Activated T-cell treated with anti-CD3 and anti-CD28 coated beads, Interleukin-2, amount 50 U/mL, for 72 hours (primary cell): ENCODE data around the gene HOXD3. TPM values are rescaled to one million over a fixed set of nuclear protein-coding genes. Genes with fewer than 3 reads are reported as not detected.

ENCODE experiments used
- ATAC-seq, 2 donors: fragments of 150-1000 bp; cut with Tn5 transposase; replicated peaks in 1 of 2; 2 replicates each; pipeline ENCODE4 v1.10.0; 2021; ENCODE audit warnings: moderate library complexity in 2 of 2, mild to moderate bottlenecking in 1 of 2
- DNase-seq, 2 donors: peaks; one replicate each; pipeline ENCODE4 v3.0.0; 2021 to 2022; ENCODE audit warnings: mixed read lengths in 1 of 2
- H3K27ac Mint-ChIP-seq: one replicate; pipeline ENCODE4 v1.8.0; 2022; ENCODE audit warnings: mild to moderate bottlenecking, moderate library complexity, mixed read lengths
- H3K27me3 Mint-ChIP-seq: one replicate; pipeline ENCODE4 v1.8.0; 2022; ENCODE audit warnings: low read depth, mixed read lengths
- H3K36me3 Mint-ChIP-seq, 2 donors: one replicate each; pipeline ENCODE4 v1.8.0; 2022; ENCODE audit warnings: mixed read lengths in 2 of 2, mild to moderate bottlenecking in 1 of 2; ENCODE audit not compliant: insufficient read depth in 2 of 2
- H3K4me1 Mint-ChIP-seq: one replicate; pipeline ENCODE4 v1.8.0; 2022; ENCODE audit warnings: low read depth, mixed read lengths
- H3K4me3 Mint-ChIP-seq, 2 donors: one replicate each; pipeline ENCODE4 v1.8.0; 2022; ENCODE audit warnings: mild to moderate bottlenecking in 2 of 2, mixed read lengths in 2 of 2, moderate library complexity in 2 of 2
- H3K9me3 Mint-ChIP-seq, 2 donors: one replicate each; pipeline ENCODE4 v1.8.0; 2022; ENCODE audit warnings: mixed read lengths in 2 of 2
- total RNA-seq, 2 donors: library from RNA; stranded (reverse); gene quantifications; one replicate each; pipeline ENCODE4 v1.2.3, GENCODE V29; 2022

HOXD3 gene
- total RNA-seq, 2 donors from 2014 or later: not detected

DNA sequence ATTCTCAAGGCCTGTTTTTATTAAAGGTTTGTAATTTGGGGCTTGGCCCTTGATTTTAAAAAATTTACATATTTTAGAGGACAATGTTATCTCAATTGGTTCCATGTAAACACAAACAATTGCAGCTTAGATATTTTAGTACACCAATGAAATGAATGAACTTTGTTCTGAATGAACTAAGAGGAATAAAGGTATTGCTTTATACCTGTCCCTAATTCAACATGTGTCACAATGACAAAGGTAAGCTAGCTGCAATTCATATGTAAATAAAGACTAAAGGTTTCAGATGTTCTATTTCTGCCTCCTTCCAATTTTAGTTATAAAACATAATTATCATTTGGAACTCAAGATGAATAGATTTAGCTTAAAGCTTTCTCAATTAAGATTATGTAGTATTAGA is 42.8 kb downstream of the HOXD3 start:
- Mint-ChIP-seq H3K27me3 (peaks cover 38% of the 10 kb centered on the region), H3K4me3 (no peak overlapping the region), H3K27ac (no peak overlapping the region), H3K4me1 (no peaks in the 10 kb centered on the region), H3K9me3 (peaks cover 0 to 2% of the 10 kb centered on the region in 2 donors), H3K36me3 (no peaks in the 10 kb centered on the region)
- no peak for DNase-seq
- ATAC-seq: no peak

DNA sequence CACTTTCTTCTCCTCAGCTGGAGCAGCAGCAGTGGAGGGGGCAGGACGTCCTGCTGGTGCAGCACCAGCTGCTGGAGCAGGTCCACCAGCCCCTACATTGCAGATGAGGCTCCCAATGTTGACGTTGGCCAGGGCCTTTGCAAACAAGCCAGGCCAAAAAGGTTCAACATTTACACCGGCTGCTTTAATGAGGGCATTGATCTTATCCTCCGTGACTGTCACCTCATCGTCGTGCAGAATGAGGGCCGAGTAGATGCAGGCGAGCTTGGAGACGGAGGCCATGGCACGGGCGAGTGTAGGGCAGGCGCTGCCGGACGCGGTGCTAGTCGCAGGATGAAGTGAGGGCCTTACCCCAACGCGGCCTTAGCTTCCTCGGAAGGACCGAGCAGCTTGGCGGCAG is 43.9 kb downstream of the HOXD3 start:
- DNase-seq (no peak), ATAC-seq (no peak)
- peaks cover 35% of the 10 kb centered on the region for H3K27me3 Mint-ChIP-seq
- H3K4me1 Mint-ChIP-seq: no peaks in the 10 kb centered on the region
- no peak overlapping the region for H3K27ac Mint-ChIP-seq
- no peaks in the 10 kb centered on the region for H3K36me3 Mint-ChIP-seq
- H3K9me3 Mint-ChIP-seq: peaks cover 0 to 2% of the 10 kb centered on the region in 2 donors
- H3K4me3 Mint-ChIP-seq: no peak overlapping the region

DNA sequence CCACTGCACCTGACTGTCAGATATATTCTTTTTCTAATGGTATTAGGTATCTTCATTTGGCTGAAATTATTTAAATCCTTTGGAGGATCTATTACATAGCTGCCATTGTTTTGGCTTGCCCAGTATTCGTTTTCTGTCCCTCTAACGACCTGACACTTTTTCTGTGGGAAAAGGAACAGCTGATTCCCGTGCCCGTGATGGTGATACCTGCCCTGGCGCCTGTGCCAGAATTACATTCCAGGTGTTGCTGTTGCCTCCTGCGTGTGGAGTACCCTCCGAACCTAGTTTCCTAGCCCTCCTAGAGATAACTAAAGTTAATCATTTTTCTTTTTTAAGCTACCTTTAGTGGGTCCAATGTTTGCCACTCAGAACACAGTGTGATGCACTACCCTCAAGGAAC is 45.4 kb downstream of the HOXD3 start:
- no peaks in the 10 kb centered on the region for H3K4me1 Mint-ChIP-seq
- no peak overlapping the region for H3K4me3 Mint-ChIP-seq
- H3K27ac Mint-ChIP-seq: no peak overlapping the region
- no peaks in the 10 kb centered on the region for H3K36me3 Mint-ChIP-seq
- DNase-seq: no peak
- peaks cover 24% of the 10 kb centered on the region for H3K27me3 Mint-ChIP-seq
- ATAC-seq: no peak
- peaks cover 0 to 2% of the 10 kb centered on the region in 2 donors for H3K9me3 Mint-ChIP-seq

DNA sequence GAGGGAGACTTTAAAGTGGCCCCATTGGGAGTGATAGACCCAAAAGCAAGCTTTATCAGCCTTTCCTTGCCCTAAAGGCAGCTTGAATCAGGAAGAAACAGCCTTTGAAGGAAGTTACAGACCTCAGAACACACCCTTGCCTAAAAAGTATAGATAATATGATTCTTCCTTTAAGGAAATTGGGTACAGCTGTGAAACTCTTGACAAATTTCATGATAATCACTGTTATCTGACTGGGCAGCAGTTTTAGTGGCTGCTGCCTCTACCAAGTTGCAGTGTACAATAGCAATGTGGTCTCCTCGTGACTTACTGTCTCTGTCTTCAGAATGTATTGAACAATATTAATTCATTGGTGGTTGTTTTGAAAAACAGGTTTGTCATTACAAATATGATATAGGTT is 48.0 kb downstream of the HOXD3 start:
- DNase-seq (no peak), ATAC-seq (no peak)
- Mint-ChIP-seq H3K4me3 (no peak overlapping the region), H3K4me1 (no peaks in the 10 kb centered on the region), H3K27me3 (peaks cover 24% of the 10 kb centered on the region), H3K36me3 (no peaks in the 10 kb centered on the region), H3K27ac (no peak overlapping the region), H3K9me3 (peaks cover 0 to 2% of the 10 kb centered on the region in 2 donors)

DNA sequence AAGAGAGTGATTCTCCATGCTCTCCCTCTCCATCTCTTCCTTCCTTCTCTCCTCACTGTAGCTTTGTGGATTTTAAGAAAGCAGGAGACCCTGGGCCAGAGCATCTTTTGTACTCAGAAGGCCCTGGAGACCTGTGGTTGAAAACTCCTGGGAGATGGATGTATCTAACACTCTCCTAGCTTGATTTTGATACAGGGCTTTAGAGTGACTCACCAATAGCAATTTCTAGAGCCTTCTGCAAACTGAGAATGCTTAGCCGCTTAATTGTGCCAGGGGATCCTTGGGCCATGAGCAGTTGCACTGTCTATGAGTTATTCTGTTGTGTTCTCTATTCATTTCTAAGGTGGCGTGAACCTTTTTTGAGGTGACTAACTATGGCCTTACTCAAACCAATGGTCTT is 49.0 kb downstream of the HOXD3 start:
- H3K9me3 Mint-ChIP-seq: peaks cover 0 to 2% of the 10 kb centered on the region in 2 donors
- H3K4me3 Mint-ChIP-seq: no peak overlapping the region
- ATAC-seq (no peak), DNase-seq (no peak)
- no peaks in the 10 kb centered on the region for H3K36me3 Mint-ChIP-seq
- H3K27ac Mint-ChIP-seq: no peak overlapping the region
- peaks cover 33% of the 10 kb centered on the region for H3K27me3 Mint-ChIP-seq
- no peaks in the 10 kb centered on the region for H3K4me1 Mint-ChIP-seq

DNA sequence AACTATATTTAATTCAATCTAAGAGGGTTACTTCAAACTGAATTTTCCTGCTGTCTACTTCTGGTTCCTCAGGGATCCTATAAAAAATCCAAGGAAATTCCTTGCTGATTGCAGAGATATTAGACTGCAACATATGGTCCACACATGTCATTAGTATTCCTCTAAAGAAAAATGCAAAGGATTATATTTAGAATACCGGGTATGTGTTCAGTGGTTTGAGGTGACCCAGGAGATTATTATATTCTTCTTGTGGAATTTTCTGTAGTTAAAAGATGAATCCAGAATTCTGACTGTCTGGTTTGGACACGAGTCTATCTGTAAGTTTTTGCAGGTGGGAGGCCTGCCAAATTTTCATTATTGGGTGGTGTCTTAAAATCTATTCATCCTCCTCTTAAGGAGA is 49.6 kb downstream of the HOXD3 start:
- Mint-ChIP-seq H3K9me3 (peaks cover 0 to 2% of the 10 kb centered on the region in 2 donors), H3K4me1 (no peaks in the 10 kb centered on the region), H3K27ac (no peak overlapping the region), H3K27me3 (peaks cover 37% of the 10 kb centered on the region), H3K4me3 (no peak overlapping the region), H3K36me3 (no peaks in the 10 kb centered on the region)
- DNase-seq: no peak
- no peak for ATAC-seq

DNA sequence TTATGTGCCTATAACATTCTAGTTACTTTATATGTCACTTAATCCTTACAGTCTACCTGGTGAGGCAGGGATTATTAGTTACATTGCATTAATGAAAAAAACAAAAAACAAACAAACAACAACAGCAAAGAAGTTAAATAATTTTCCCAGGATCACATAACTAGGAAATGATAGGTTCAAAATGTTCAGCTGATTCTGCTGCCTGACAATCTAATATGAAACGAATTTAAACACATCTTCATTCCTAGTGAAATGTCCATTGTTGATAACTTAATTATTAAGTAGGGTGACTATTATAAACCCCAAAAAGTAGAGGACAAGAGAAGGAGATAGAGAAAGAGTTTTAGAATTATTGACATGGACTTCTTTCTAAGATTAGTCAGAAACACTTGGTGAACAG is 54.0 kb downstream of the HOXD3 start:
- no peak overlapping the region for H3K4me3 Mint-ChIP-seq
- no peaks in the 10 kb centered on the region for H3K4me1 Mint-ChIP-seq
- no peaks in the 10 kb centered on the region for H3K9me3 Mint-ChIP-seq
- no peak overlapping the region for H3K27ac Mint-ChIP-seq
- H3K36me3 Mint-ChIP-seq: no peaks in the 10 kb centered on the region
- ATAC-seq: no peak
- no peak for DNase-seq
- peaks cover 24% of the 10 kb centered on the region for H3K27me3 Mint-ChIP-seq

DNA sequence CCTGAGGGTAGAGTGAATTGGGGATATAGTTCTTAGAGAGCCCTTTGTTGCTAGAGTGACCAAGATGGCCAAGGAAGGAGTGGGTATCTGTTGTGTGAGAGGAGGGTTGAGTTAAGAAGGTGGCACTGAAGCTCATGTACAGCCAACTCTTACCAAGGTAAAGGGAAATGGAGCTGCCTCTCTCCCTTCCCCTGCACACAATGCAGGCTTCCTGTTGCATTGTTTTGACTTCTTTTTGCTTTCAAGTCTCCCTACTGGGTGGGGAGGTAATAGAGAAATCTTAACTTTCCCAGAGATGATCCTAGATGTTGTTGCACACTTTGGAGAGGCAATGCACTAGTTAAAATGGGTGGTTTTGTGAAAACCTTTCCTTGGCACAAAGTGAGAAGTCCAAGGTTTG is 55.2 kb downstream of the HOXD3 start:
- ATAC-seq (no peak), DNase-seq (no peak)
- H3K36me3 Mint-ChIP-seq: no peaks in the 10 kb centered on the region
- H3K4me1 Mint-ChIP-seq: no peaks in the 10 kb centered on the region
- peaks cover 24% of the 10 kb centered on the region for H3K27me3 Mint-ChIP-seq
- no peaks in the 10 kb centered on the region for H3K9me3 Mint-ChIP-seq
- H3K4me3 Mint-ChIP-seq: no peak overlapping the region
- H3K27ac Mint-ChIP-seq: no peak overlapping the region

DNA sequence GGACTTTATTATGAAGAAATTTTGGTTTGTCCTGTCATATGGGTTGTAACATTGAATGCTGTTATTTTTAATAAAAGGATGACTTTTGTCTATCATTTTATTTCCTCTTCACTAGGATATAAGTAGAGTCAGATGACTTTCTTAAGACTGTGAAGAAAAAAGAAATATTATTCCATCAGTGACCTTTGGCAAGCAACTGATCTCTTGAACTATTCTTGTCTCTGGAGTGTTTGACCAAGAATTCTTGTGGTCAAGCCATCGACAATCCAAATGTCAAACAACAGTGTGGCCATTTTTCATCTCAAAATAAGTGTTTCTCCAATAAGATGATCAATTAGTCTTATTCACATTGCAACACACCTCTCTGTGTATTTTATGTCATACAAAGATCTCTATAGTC is 56.3 kb downstream of the HOXD3 start:
- no peaks in the 10 kb centered on the region for H3K4me1 Mint-ChIP-seq
- DNase-seq (no peak), ATAC-seq (no peak)
- H3K27me3 Mint-ChIP-seq: peaks cover 24% of the 10 kb centered on the region
- no peaks in the 10 kb centered on the region for H3K36me3 Mint-ChIP-seq
- H3K4me3 Mint-ChIP-seq: no peak overlapping the region
- no peaks in the 10 kb centered on the region for H3K9me3 Mint-ChIP-seq
- H3K27ac Mint-ChIP-seq: no peak overlapping the region

Other genes starting within 250 kb of the HOXD3 start
- gene LNPK, start 155.0 kb upstream of the HOXD3 start, total RNA-seq: 10 to 100 TPM; 26.5 to 29.6 TPM
- not detected for gene EVX2, start 73.3 kb upstream of the HOXD3 start, total RNA-seq
- not detected for gene HOXD13, start 64.6 kb upstream of the HOXD3 start, total RNA-seq
- not detected for gene HOXD12, start 57.5 kb upstream of the HOXD3 start, total RNA-seq
- gene HOXD11, start 50.0 kb upstream of the HOXD3 start, total RNA-seq: not detected
- gene HOXD10, start 40.5 kb upstream of the HOXD3 start, total RNA-seq: not detected
- not detected for gene HOXD9, start 34.6 kb upstream of the HOXD3 start, total RNA-seq
- not detected for gene HOXD8, start 27.6 kb upstream of the HOXD3 start, total RNA-seq
- not detected for gene HOXD4, start 5.8 kb upstream of the HOXD3 start, total RNA-seq
- gene HOXD1, start 31.4 kb downstream of the HOXD3 start, total RNA-seq: not detected
- gene MTX2, start 112.1 kb downstream of the HOXD3 start, total RNA-seq: 10 to 100 TPM; 20.6 to 26.7 TPM